T-helper 9 cell (primary cell): ENCODE measurements around the gene PSMB2.
A peak's percentile ranks its signal among the peaks of the same experiment; 100 is the strongest.
"Not testable (repeated sequence)": the region's sequence is repeated elsewhere in the genome, so short reads cannot be mapped to it uniquely, and the experiment has no call there.

Experiments
- DNase-seq: peaks from one replicate; pipeline ENCODE4 v3.0.0-alpha.2; 2020
- total RNA-seq, 2 donors: gene quantifications; one replicate each; lab custom pipeline; 2026; lab: John Stamatoyannopoulos, UW

PSMB2 gene
- 50.7 to 56.4 reads per million in 2 donors for total RNA-seq

DNA sequence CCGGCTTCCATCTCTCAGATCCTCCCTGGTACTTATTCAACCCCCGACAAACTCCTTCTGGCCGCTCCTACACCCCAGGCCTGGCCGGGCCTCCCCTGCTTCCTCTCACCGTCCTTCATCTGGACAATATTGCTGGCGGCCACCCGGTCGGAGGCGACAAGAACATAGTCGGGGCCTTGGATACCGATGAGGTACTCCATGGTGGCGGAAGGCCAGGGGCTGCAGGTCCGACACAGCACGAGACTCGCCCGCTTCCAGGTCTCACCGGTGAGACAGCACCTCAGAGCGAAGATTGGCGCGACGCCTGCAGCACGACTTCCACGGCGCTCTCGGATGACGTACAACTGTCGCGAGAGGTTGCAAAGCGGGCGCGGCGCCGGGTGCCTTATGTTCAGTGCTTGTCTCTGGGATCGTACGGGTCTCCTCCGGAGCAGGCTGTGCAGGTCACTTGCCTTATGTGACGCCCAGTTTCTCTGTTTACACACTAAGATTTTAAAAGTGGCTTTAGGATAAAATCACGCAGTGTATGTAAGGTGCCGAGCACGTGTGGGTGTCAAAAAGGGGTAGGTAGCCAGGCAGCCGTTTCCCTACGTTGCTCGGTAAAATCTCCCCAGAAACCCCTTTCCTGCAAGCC lies at the start of gene PSMB2:
PSMB2 (minus strand) TSS at position 294 of the 634 bp plus-strand sequence; CDS start at position 200, 94 bp downstream.
- peak; percentile 99 for DNase-seq

DNA sequence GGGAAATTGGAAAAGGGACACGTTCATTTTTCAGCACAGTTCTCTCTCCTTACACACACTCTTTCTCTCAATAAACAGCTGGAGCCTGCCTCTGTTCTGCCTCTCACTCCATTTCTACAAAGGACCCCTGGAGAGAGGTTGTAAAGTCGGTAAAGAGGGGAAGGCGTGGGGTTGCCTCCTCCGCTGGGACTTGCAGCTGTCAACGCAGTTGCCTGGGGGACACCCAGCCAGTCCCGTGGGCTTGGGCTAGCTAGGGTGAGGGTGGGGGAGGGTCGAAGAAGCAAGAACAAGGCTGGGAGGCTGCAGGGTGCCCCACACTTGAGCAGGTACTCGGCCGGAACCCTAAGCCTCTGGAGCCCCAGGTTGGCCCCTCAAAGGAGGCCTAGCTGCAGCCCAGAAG lies 49.8 kb upstream of the PSMB2 start:
- no peak for DNase-seq

DNA sequence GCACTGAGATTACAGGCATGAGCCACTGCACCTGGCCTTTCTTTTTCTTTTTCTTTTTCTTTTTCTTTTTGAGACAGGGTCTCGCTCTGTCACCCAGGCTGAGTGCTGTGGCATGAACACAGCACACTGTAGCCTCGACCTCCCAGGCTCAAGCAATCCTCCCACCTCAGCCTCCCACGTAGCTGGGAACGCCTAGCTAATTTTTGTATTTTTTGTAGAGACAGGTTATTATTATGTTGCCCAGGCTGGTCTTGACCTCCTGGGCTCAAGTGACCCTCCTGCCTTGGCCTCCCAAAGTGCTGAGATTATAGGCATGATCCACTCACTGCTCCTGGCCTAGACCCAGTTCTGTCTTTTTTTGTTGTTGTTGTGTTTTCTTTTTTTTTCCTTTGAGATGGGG lies 48.8 kb upstream of the PSMB2 start:
- not testable (repeated sequence) for DNase-seq

DNA sequence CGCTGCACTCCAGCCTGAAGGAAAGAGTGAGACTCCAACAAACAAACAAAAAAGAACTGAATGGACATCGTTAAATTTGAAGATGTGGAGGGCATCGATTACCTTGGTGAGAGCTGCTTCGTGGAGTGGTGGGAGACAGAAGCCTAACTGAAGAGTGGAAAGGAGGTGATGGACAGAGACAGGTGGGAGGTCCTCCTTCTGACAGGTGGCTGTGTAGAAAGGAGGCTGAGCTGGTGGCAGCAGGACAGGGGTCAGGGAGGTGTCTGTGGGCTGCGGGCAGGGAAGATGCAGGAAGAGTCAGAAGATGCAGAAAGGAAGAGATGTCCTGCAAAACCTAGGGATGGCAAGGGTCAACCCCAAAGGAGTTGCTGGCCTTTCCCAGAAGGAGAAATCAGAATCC lies 46.8 kb upstream of the PSMB2 start:
- no peak for DNase-seq

DNA sequence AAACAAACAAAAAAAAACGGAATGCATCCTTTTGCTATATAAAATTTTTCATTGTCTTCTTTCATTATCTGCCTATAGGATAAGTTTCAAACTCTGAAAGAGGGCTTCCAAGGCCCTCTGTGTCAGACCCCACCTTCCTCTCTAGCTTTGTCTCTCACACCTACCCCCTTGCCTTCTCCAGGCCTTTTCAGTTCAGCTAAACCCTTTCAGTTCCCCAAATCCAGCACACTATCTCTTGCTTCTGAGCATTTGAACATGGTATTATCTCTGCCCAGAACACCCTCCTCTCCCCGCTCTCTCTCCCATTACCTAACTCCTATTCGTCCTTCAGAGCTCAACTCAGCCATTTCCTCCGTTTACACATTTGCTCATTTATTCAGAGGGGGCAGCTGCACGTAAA lies 41.7 kb upstream of the PSMB2 start:
- no peak for DNase-seq

DNA sequence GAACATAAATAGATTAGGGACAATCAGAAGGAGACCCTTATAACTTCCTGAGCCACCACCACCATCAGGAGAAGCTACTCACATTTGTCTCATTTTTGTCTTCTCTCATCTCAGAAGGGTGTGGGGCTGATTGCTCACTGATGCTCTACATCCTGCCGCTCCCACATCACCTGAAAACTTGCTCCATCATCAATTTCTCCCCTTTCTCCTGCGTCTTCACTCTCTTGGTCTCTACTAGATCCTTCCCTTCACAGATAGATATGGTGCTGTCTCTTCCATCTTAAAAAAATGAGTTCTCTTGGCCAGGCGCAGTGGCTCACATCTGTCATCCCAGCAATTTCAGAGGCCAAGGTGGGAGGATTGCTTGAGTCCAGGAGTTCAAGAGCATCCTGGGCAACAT lies 38.9 kb upstream of the PSMB2 start:
- DNase-seq = no peak

DNA sequence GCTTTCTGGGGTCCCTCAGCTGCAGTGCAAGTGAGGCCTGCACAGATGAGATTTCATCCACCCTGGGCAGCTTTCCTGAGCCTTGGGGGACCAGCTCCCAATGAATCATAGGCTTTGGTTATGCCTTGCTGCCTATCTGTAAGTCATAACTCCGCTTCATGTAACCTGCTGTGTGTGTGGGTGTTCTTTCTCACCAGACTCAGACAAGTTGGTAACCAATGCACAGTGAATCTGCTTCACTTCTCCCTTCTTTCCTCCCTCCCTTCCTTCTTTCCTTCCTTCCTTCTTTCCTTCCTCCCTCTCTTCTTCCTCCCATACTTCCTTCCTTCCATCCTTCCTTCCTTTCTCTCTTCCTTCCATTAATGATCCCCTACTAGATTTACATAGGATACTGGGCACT lies 34.4 kb upstream of the PSMB2 start:
- DNase-seq = no peak

DNA sequence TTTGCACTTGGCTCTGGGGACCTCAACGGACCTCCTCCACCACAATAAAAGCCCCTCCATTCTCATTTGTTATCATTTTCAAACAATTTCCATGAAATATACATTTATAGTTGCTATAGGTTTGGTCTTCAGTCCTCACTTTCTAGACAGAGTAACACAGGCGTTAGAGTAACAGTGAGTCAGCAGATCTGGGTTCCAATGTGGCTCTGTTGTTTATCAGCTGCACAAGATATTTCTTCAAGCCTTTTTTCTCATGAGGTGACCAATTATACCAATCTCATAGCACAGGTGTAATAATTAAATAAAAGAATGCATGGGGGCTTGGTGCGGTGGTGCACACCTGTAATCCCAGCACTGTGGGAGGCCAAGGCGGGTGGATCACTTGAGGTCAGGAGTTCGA lies 32.8 kb upstream of the PSMB2 start:
- DNase-seq = no peak

DNA sequence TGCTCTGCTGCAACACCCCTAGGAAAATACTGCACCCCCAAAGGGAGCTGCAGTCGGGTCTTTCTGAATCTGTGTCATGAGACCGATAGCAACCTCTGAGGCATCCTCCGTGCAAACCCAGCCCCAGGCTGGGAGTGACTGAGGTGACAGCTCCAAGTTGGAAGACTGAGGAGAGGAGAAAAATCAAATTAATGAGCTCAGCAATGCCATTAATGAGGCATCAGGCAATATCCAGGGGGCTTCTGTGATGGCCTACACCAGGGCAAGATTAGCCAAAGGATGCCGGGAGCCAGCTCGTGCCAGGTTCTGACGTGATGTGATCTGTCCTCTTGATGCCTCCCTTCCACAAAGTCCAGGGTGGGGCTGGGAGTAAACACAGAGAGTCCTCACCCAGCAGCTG lies 30.8 kb upstream of the PSMB2 start:
- DNase-seq = no peak

DNA sequence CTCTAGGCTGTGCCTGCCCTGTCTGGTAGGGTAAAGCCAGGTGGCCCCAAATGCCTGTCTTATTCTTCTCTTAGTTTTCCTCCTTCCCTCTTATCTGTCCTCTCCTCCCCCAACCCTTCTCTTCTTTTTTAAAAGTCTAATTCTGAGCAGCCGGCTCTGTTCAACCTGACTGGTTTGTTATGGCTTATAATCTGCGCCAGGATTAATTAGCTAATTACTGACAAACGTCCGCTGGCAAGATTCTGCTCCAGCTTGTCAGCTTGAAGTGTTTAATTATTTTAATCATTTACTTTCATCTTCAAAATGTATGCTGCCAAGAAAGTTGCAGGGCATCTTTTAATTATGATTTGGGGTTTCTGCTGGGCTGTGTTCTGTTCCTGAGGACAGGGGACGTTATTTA lies 27.2 kb upstream of the PSMB2 start:
- no peak for DNase-seq

DNA sequence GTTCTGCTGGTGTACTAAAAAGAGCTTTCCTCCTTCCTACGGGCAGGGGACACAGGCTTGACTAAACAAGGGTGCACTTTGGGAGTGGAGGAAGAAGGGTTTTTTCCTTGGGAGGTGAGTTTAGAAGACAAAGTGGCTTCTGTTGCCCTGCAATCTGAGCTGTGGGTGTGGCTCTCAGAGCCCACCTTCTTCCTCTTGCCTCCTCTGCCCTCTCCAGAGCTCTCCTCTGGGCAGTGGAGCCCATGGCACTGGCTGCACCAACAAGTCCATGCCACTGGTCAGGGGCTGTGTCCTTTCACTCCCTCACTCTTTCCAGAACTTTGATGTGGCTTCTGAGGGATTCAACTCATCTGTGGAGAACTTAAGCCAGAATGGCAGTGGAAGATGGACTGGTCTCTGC lies 25.6 kb upstream of the PSMB2 start:
- no peak for DNase-seq

DNA sequence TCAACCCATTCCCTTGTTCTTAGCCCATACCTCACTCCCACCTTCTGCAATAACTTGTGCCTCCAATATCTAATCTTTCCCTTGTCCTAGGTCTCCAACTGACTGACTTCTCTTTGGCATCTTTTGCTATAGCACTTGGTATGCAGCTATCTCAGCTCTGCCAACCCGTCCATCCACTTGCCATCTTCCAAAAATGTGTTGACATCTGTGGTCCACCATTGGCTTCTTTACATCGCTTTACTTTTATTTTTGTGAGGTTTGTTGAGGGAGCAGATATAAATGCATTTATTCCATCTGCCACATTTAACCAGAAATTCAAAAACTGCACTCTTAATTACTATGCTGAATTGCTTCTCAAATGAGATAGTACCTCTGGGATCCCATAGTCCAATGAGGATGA lies 24.9 kb upstream of the PSMB2 start:
- DNase-seq = no peak

DNA sequence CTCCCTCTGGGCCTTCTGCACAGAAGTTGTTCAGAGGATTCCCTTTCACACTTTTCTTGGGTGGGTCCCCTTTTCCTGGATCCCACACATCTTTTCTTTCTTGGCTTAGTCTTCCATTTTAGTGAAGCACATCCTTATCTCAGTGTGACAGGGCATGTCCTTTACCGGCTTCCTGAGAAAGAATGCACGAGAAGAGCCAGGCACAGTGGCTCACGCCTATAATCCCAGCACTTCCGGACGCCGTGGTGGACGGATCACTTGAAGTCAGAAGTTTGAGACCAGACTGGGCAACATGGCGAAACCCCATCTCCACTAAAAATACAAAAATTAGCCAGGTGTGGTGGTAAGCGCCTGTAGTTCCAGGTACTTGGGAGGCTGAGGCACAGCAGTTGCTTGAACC lies 22.1 kb upstream of the PSMB2 start:
- DNase-seq = no peak

DNA sequence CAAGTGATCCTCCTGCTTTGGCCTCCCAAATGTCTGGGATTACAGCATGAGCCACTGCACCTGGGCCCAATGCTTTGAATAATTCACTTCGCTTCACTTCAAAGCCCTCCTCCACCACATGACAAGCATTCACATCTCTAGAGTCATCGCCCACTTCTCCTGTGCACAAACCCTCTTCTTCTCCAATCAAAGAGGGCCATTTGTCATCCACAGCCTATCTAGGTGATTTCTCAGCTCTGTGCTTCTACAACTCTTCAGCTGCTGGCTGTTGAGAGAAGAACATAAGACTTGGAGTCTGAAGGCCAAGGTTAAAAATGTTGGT lies 20.1 kb upstream of the PSMB2 start:
- no peak for DNase-seq

DNA sequence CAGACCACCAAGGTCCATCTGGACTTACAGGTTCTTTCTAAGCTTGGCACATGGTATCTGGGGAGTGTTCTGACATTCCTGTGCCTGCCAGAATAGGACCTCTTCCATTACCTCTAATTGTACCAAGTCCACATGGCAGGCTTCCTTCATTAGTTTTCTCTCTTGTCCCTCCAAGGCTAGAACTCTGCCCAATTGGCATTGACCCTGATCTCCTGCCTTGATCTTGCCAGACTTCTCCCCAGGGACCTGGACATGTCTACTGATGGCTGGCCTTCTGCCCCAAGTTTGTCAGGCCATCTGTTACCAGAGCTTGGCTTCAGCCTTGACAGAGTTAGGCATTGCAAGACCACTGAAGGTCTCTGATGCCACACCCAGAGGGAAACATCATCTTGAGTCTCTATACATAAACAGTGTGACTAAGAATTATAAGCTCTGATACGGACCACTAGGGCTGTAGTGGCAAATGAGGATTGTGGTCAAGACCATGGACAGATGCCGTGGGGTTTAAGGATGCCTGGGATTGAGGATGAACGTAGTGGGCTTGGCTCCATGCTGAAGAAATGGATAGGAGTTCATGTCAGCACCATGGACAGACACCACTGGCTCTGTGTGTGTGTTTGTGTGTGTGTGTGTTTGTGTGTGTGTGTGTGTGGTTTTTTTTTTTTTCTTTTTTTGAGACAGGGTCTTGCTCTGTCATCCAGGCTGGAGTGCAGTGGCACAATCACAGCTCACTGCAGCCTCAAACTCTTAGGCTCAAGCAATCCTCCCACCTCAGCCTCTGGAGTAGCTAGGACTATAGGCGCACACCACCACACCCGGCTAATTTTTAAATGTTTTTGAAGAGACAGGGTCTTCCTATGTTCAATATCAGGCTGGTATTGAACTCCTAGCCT lies 19.5 kb upstream of the PSMB2 start:
- DNase-seq = no peak

DNA sequence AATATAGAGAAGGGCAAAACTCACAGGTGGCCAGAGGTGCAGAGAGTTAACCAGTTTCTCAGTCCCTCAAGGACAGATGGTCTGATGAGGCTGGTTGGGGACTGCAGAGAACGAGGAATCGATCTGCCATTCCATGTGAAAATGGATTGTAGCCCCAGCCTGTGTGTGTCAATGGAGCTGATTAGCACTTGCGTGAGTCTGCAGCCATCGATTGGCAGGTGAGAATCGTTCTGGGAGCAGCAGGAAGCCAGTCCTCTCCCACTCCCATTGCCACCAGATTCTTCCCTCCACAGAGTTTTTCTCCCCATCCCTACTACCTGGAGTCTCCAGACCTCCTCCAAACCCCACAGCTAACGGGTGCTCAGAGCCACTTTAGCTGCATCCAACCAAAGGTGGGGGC lies 18.3 kb upstream of the PSMB2 start:
- no peak for DNase-seq

DNA sequence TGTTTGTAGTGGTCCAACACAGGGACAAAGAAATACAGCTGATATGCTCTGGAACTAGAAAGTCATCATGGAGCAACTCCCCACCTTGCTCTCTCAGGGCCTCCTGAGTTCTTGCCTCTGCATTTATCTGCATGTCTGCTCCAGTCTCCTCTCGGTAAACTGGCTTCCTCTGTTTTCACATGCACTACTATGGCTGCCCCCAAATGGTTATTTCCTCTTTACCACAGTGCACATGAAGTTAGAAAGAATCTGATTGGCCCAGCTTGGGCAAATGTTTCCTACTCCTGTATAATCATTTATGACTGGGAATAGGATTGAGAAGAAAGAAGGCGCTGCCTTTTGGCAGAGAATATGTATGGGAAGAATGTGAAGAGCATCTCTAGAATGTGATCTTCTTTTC lies 16.5 kb upstream of the PSMB2 start:
- DNase-seq = no peak

DNA sequence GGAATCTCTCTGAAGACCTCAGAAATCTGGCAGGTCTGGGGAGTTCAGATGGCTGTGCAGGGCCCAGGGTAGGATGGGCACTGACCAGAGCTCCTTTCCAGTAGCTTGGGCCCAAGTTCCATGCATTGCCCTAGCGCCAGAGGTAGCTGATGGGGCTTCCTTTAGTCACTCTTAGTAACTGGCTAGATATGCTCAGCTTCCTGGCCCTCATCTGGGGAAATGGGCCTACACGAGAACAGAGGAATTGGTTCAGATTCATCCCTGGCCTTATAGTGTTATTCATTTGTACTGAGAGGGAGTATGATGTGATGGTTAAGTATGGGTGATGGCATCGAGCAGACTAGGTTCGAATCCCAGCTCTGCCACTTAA lies 15.5 kb upstream of the PSMB2 start:
- no peak for DNase-seq

DNA sequence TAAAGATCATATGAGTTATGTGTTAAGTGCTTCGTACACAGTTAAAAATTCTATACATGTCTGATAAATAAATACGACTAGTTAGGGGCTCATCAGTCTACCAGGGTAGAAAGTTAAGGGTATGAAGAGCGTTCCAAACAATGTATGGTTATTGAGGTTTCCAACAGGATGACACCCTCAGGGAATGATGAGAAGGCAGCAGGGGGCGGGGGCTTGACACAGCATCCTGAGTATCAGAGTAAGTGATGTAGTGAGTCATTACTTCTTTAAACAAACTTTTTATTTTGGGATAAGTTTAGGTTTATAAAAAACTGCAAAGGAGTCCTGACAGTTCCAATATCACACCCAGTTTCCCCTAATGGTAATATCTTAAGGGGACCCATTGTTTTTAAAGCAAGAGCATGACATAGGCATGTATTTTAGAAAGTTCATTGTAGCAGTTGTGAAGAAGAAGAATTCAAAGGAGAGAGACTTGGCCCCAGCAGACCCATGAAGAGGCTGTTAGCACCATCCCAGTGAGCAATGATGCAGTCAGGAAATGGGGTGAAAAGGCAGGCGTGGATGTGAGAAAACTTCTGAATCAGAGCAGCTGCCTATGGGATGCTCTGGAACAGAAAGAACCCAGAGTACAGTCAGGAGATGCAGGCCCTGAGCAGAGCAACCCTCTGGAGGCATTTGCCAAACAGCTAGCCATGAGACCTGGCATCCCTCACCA lies 15.0 kb upstream of the PSMB2 start:
- no peak for DNase-seq

DNA sequence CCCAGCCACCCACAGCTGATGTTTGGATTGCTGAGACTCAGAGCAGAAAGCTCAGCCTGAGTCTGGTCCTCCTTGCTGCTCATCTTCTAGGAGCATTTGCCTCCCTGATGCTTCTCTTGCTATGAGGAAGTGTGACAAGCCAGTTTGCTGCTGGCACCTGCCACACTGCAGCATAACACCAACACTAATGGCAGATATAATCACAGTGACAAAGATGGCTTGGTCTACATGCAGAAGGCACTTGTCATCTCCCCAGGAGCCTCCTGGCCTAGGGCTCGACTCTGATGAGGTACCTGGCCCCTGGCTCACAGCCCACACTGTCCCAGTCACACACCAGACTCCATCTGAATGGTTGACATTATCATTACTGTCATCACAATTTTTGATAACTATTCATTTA lies 13.9 kb upstream of the PSMB2 start:
- no peak for DNase-seq

DNA sequence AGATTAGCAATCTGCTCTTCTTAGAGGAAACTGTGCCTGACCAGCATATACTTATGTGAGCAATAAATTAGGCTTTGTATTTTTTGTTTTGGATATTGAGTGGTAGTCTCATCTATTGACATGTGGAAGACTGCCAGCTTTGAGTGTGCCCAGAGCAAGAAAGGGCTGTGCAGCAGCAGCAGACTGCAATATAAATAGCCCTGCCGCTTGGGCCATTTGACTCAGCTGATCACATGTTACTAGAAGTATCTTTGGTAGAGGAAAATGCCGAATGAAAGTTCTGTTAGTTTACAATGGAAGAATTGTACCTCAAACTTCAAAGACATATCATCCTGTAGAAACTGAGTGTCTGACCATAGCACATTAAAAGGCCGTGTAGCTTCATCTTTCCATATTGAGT lies 9.1 kb upstream of the PSMB2 start:
- DNase-seq = no peak

DNA sequence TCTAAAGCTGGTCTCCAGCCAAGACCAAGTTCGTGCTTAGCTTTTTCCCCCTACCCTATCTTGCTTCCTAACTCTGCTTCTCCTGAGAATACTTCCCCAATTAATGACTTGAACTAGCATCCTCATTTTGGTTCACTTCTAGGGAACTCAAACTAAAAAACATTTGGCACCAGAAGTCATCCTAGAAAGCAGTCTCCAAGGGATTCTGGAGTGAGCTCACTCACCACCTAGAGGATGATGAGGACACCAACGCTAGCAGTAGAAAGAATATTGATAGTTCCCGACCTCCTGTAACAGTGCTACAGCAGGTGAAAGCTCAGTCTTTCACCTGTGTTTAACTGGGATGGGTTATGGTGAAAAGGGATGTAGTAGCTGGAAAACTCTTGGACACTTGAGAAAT lies 4.7 kb upstream of the PSMB2 start:
- no peak for DNase-seq

DNA sequence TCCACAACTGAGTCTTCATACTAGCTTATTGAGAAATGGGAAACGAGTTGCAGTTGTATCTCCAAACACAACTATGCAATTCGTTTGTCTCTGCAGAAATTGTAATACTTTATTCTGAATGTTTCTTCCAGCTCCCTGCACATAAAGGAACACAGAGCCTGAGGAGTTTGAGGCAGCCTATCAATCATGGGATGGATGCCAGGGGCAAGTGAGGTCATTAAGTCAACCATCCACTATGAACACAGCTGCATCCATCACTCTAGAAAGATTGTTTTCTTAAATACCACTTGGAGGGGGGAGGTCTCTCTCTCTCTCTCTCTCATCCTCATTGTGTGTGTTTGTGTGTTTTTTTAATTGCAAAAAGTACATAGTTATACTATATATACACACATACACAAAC lies 2.9 kb upstream of the PSMB2 start:
- no peak for DNase-seq

DNA sequence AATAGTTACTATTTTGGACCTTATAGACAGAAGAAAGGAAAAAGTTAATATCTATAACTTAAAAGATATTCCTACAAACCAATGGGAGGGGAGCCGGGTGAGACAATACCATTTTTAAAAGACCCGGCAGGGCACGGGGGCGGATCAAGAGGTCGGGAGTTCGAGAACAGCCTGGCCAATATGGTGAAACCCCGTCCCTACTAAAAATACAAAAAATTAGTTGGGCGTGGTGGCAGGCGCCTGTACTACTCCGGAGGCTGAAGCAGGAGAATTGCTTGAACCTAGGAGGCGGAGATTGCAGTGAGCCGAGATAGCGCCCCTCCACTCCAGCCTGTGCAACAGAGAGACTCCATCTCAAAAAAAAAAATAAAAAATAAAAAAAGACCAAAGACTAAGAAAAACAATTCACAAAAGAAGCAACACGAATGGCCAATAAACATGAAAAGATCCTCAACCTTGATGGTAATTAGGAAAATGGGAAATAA lies 1.2 kb upstream of the PSMB2 start:
- no peak for DNase-seq
